HFF-Myc (cell line): ENCODE results near the gene STAP2.

Experiments used
- DNase-seq: peaks from one replicate; pipeline ENCODE4 v3.0.0-alpha.2; 2011; ENCODE audit warnings: low read depth; ENCODE audit errors: extremely low read depth
- H3K4me3 ChIP-seq: replicated peaks from 2 replicates; pipeline ENCODE4 v1.5.1; 2011; ENCODE audit warnings: low read depth, mild to moderate bottlenecking, control low read depth, low read length
- TF ChIP-seq, protein P1 (sequence below): IDR thresholded peaks from 2 replicates; pipeline ENCODE4 v1.5.1; 2012; ENCODE audit warnings: mild to moderate bottlenecking, low read depth, low read length, control low read depth; ENCODE audit errors: missing control alignments

The STAP2 gene

DNA sequence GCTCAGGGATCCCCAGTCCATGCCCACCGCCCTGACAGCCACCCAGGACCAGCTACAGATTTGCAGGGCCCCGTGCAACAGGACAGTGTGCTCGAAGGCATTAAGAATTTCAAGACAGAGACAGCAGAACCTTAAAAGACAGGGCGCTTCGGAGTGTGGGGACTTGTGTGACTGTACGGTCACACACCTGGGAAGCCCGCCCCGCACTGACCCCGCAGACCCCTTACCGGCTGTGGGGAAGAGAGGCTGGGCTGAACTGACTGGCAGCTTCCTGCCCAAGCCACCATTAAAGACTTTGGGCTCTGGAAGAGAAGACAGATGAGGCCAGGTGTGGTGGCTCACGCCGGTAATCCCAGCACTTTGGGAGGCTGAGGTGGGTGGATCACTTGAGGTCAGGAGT is 14.4 kb downstream of the STAP2 start:
- H3K4me3 ChIP-seq = no peak overlapping the region
- DNase-seq = no peak
- TF ChIP-seq, protein P1, sequence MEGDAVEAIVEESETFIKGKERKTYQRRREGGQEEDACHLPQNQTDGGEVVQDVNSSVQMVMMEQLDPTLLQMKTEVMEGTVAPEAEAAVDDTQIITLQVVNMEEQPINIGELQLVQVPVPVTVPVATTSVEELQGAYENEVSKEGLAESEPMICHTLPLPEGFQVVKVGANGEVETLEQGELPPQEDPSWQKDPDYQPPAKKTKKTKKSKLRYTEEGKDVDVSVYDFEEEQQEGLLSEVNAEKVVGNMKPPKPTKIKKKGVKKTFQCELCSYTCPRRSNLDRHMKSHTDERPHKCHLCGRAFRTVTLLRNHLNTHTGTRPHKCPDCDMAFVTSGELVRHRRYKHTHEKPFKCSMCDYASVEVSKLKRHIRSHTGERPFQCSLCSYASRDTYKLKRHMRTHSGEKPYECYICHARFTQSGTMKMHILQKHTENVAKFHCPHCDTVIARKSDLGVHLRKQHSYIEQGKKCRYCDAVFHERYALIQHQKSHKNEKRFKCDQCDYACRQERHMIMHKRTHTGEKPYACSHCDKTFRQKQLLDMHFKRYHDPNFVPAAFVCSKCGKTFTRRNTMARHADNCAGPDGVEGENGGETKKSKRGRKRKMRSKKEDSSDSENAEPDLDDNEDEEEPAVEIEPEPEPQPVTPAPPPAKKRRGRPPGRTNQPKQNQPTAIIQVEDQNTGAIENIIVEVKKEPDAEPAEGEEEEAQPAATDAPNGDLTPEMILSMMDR = no peak

DNA sequence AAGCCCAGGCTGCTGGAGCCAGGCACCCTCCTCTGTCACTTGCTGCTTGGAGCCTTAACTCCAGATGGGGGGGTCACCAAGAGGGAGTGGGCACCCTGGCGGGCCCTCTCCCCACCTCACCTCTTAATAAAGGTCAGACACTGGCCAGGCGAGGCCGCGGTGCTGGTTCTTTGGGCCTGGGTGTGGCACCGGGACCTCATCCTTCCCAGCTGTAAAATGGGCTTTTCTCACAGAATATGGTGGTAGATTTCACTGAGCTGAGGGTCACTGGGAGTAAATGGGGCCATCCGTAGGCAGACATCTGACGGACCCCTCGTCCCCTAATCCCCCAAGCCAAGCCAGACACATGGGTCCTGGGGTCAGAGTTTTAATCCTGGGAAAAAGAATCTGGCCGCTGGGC is 14.9 kb downstream of the STAP2 start:
- no peak overlapping the region for H3K4me3 ChIP-seq
- TF ChIP-seq, protein P1 = no peak
- no peak for DNase-seq

DNA sequence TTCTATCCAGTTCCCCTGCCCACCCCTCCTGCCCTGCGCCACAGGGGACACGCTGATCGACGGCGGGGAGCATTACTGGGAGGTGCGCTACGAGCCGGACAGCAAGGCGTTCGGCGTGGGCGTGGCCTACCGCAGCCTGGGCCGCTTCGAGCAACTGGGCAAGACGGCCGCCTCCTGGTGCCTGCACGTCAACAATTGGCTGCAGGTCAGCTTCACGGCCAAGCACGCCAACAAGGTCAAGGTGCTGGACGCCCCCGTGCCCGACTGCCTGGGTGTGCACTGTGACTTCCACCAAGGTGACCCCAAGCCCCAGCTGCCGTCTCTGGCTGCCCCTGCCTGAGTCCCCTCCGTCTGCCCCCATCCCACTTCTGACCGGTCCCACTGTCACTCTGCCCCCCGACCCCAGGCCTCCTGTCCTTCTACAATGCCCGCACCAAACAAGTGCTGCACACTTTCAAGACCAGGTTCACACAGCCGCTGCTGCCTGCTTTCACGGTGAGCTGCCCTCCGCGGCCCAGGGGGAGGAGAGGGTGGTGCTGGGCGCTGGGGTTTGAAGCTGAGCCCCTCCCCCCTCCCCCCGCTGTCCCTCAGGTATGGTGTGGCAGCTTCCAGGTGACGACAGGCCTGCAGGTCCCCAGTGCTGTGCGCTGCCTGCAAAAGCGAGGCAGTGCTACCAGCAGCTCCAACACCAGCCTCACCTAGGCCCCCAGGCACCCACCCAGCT is 15.5 kb downstream of the STAP2 start:
- no peak for DNase-seq
- TF ChIP-seq, protein P1 = no peak
- H3K4me3 ChIP-seq = no peak overlapping the region

DNA sequence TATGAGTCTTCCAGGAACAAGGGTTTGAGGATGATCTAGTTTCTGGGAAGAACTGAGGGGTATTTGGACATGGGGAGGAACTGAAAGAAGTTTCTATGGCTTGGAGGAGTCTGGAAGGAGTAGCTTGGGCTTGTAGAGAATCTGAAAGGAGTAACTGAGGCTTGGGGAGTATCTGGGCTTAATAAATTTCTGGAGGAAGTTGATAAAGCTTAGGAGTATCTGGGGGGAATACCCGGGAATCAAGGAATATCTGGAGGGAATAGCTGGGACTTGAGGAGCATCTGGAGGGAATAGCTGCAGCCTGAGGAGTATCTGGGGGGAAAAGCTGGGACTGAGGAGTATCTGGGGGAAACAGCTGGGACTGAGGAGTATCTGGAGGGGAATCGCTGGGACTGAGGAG is 18.2 kb downstream of the STAP2 start:
- TF ChIP-seq, protein P1 = no peak
- no peak overlapping the region for H3K4me3 ChIP-seq
- no peak for DNase-seq

DNA sequence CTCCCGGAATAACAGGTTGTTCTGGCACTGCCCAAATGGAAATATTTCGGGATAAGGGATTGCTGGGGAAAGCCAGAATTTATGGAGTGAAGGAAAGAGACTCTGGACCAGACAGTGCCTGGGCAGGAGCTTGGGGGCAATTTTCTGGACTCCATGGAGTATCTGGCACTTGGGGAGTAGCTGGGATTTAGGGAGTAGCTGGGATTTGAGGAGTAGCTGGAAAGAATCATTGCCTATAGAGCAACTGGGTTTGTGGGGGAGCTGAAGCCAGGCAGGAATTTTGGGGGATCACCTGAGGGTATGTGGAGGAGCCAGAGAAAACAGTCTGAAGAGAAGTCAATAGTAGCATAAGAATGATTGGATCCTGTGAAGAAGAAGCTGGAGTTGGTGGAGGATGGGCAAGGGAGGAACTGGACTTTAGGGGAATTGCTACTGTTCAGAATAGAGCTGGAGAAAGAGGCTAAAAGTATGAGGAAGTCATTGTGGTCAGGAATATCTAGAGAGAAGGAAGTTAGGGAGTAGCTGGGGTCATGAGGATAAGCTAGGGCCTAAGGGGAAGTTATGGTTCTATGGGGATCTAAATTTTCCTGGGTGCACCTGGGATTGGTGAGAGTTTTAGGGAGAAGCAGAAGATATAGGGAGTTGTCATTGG is 19.4 kb downstream of the STAP2 start:
- DNase-seq = no peak
- H3K4me3 ChIP-seq = no peak overlapping the region
- TF ChIP-seq, protein P1 = no peak

DNA sequence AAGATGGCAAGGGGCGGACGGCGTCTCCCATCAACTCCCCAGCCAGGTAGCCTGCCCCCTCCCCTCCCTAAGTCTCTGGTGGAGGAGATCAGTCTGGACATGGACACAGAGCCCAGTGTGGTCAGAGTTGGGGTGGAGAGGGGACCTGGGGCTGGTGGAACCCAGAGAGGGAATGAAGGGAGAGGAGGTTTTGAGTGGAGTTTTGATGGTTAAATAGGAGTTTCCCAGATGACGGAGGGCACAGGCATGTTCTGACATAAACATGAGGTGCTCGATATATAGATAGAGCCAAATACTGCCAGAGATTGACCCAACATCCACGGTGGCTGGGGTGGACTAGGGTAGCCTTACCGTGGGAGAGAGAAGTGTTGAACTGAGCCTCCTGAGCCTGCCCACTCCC is 20.2 kb downstream of the STAP2 start:
- DNase-seq = no peak
- TF ChIP-seq, protein P1 = no peak
- no peak overlapping the region for H3K4me3 ChIP-seq
